GM19023 (cell line): Measurements from ENCODE around the gene GRID2IP.
A peak's percentile ranks its signal among the peaks of the same experiment; 100 is the strongest.
"Not testable (repeated sequence)": the region's sequence is repeated elsewhere in the genome, so short reads cannot be mapped to it uniquely, and the experiment has no call there.

ENCODE experiments used
- ATAC-seq: cut with Tn5 transposase; IDR thresholded peaks from one replicate; pipeline ENCODE4 v1.9.1; 2021; ENCODE audit warnings: mild to moderate bottlenecking, moderate library complexity; ENCODE audit not compliant: unreplicated experiment

The GRID2IP gene

DNA sequence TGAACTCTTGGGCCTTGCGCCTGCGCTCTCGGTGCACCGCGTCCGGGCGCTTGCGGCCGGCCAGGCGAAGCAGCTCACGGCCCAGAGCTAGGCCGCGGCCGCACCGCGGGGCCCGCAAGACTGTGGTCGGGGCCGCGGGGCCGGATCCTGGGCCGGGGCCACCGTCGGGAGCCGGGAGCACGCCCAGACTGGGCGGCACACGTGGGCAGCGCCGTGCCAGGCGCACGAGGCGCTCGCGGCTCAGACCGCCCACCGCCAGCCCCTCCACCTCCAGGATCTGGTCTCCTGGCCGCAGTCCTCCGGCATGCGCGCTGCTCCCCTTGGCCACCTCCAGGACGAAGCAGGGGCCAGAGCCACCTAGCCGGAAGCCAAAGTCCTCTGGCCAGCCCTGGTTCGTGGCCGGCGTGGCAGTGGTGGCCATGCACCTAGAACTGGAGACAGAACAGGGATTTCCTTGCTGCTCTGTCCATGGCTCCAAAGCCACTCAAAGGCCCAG, at the start of gene GRID2IP:
Gene GRID2IP, minus strand, starts transcription at position 446 of the 496 bp plus-strand sequence. Its CDS starts 25 bp downstream, at position 421.
- no peak for ATAC-seq

DNA sequence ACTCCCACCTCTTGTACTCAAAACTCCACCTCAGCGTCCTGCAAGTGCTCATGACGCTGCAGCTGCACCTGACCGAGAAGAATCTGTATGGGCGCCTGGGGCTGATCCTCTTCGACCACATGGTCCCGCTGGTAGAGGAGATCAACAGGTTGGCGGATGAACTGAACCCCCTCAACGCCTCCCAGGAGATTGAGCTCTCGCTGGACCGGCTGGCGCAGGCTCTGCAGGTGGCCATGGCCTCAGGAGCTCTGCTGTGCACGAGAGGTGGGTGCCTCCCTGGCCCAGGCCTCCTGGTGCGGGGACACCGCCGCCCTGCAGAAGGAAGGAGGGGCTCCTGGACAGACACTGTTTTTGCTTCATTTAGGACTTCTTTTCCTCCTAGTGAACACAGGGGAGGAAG, 48.8 kb upstream of the GRID2IP start:
- ATAC-seq = no peak

- peak; percentile 27 for ATAC-seq
Measured at GRCh38 chr7:6590645-6591110, 39.4 kb upstream of the GRID2IP start.

- peak; percentile 87 for ATAC-seq
Measured at GRCh38 chr7:6589829-6590644, 38.8 kb upstream of the GRID2IP start, which contains the start of gene INTS15. Gene INTS15 (plus strand): TSS chr7:6590021. CDS start chr7:6590284, 263 bp downstream.

GRCh38 chr7:6589151-6589828, 38.0 kb upstream of the GRID2IP start:
- ATAC-seq = no peak

GRCh38 chr7:6588566-6588965, 37.3 kb upstream of the GRID2IP start:
- ATAC-seq = no peak

GRCh38 chr7:6585746-6586432, 34.6 kb upstream of the GRID2IP start:
- not testable (repeated sequence) for ATAC-seq

GRCh38 chr7:6579446-6579845, 28.2 kb upstream of the GRID2IP start:
- ATAC-seq = no peak

GRCh38 chr7:6578114-6579084, 27.1 kb upstream of the GRID2IP start:
- no peak for ATAC-seq

DNA sequence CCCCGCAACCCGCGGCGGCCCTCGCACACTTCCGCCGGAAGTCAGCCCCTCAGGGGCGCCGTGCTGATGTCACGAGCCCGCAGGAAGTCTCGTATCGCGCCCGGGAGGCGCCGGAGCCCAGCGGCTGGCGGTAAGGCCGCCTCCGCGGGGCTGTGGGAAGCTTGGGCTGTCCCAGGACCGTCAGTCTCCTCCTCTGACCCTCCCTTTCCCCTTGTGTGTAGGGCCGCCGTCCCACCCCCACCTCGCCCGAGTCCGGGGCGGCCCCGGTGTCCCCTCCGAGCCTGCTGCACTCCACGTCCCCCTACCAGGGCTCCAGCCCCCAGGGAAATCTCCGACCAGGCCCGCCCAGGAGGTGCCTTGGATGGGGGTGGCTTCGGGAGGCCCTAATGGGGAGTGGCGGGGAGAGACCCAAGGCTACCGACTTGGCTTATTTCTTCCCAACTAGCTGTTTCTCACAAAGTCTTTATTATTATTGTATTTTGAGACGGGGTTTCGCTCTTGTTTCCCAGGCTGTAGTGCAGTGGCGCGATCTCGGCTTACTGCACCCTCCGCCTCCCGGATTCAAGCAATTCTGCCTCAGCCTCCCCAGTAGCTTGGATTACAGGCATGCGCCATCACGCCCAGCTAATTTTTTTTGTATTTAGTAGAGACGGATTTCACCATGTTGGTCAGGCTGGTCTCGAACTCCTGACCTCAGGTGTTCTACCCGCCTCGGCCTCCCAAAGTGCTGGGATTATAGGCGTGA, 26.3 kb upstream of the GRID2IP start, which contains the start of gene ZDHHC4:
Gene ZDHHC4, plus strand, starts transcription at position 86 of the 745 bp plus-strand sequence. CDS start 3,108 bp downstream, outside the sequence.
- peak; percentile 93 for ATAC-seq

GRCh38 chr7:6576867-6577368, 25.7 kb upstream of the GRID2IP start:
- ATAC-seq = not testable (repeated sequence)

DNA sequence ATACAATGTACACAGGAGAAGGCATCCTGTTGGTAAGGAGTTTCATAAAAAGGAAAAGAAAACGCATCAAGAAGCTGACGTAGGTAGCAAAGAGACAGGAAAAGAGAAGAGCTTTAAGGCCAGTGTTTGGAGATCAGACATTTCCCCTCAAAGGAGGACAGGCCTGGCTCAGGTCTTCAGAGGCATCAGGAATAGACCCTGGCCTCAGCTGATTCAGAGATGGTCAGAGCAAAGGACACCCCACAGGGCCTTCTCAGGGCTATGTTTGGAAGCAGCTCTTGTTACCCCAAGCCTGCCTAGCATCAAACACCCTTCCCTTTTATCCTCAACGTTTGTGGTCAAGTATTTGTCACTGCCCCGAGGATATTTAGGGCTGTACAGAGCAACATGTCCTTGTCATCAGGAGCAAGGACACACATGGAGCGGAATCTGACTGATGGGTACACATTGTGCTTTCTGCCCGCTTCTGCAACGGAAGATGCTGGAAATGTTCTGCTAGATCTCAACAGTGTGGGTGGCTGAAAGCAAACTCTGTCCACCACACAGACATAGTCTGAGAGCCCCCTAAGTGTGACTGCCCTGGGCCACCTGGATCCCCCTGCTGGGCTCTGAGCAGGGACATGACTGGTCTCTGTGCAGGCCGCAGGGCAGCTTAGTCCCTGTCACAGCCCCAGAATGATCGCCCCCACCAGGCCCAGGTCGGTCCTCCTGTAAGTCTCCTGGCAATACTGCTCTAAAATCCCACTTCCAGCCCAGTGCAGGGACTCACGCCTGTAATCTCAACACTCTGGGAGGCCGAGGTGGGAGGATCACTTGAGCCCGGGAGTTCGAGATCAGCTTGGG, 25.0 kb upstream of the GRID2IP start:
- no peak for ATAC-seq

- no peak for ATAC-seq
Measured at GRCh38 chr7:6575281-6576023, 24.2 kb upstream of the GRID2IP start.

- ATAC-seq = no peak
Measured at GRCh38 chr7:6571160-6571779, 20.0 kb upstream of the GRID2IP start.

DNA sequence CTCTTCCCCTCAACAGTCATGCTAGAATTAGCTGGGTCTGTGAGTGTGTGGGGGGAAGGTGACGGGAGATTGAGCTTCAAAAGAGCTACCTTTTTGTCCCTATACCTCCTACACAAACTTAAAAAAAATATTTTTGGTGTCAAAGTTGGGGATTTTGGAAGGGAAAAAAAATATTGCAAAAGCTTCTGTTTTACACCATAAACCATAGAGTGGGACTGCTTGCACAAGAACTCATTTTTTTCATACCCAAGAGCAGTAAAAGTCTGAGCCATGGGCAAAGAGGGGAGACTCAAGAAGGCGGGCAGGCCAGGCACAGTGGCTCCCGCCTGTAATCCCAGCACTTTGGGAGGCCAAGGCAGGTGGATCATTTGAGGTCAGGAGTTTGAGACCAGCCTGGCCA, 16.6 kb upstream of the GRID2IP start:
- ATAC-seq = no peak

DNA sequence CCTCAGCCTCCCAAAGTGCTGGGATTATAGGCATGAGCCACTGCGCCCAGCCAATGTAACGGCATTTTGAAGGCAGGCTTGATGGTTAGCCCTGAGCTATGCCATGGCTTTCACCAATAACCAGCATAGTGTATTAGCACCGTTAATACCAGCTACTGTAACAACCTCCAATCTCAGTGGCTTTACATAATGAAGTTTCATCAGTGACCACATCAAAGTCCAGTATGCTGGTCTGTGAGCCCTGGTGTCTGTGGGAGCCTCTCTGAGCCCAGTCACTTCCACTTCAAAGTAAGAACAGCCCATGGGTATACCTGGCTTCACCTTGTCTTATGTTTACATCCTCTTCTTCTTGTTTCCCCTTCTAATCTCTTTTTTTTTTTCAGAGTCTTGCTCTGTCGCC, 14.4 kb upstream of the GRID2IP start:
- no peak for ATAC-seq
